OCI-LY1 (cell line): ENCODE results near the gene OSGIN1.

ENCODE experiments used
- CTCF ChIP-seq: fragments of 200-600 bp; sonication (generic), shearing (Covaris generic); IDR thresholded peaks from 2 replicates; pipeline ENCODE4 v1.5.1; 2017; ENCODE audit warnings: mild to moderate bottlenecking, antibody characterized with exemption, low read length, moderate library complexity, mixed read lengths
- EZH2 ChIP-seq: fragments of 200-600 bp; sonication (generic), shearing (Covaris generic); IDR thresholded peaks from 2 replicates; pipeline ENCODE4 v1.8.0; 2017; ENCODE audit warnings: borderline replicate concordance, mixed run types, mild to moderate bottlenecking, antibody characterized with exemption, low read length, moderate library complexity, mixed read lengths

- TF ChIP-seq CTCF = no peak
- TF ChIP-seq EZH2 = no peak
Measured at GRCh38 chr16:83912519-83913244, 40.4 kb upstream of the OSGIN1 start.
